NCI-H2107 (cell line): ENCODE measurements around the gene NUDC.
"Not testable (repeated sequence)": the region's sequence is repeated elsewhere in the genome, so short reads cannot be mapped to it uniquely, and the experiment has no call there.

Experiments
- DNase-seq: peaks from one replicate; lab custom pipeline; 2025; lab: John Stamatoyannopoulos, UW

Gene NUDC

GRCh38 chr1:26911399-26912146 is 10.0 kb upstream of the NUDC start:
- no peak for DNase-seq

GRCh38 chr1:26912147-26912490 is 9.4 kb upstream of the NUDC start:
- DNase-seq = no peak

GRCh38 chr1:26913389-26913753 is 8.2 kb upstream of the NUDC start:
- no peak for DNase-seq

- peak; percentile 98 for DNase-seq
These were observed 7.6 kb upstream of the NUDC start, which contains the start of gene NR0B2 for GRCh38 chr1:26913754-26914619. NR0B2 (minus strand) TSS chr1:26913975; CDS start chr1:26913940, 35 bp downstream.

GRCh38 chr1:26915204-26915842 is 6.2 kb upstream of the NUDC start:
- DNase-seq = no peak

- DNase-seq = no peak
These were observed 410 bp upstream of the NUDC start for GRCh38 chr1:26921126-26921539.

GRCh38 chr1:26922431-26922729 is 837 bp downstream of the NUDC start:
- no peak for DNase-seq

GRCh38 chr1:26922901-26923300 is 1.4 kb downstream of the NUDC start:
- DNase-seq = no peak

- no peak for DNase-seq
These were observed 2.2 kb downstream of the NUDC start for GRCh38 chr1:26923711-26924110.

- DNase-seq = no peak
These were observed 11.0 kb downstream of the NUDC start for GRCh38 chr1:26932531-26932930.

- DNase-seq = no peak
These were observed 15.3 kb downstream of the NUDC start for GRCh38 chr1:26936823-26937222.

- no peak for DNase-seq
These were observed 16.6 kb downstream of the NUDC start for GRCh38 chr1:26938004-26938658.

- no peak for DNase-seq
These were observed 17.1 kb downstream of the NUDC start for GRCh38 chr1:26938659-26939025.

- DNase-seq = no peak
These were observed 19.8 kb downstream of the NUDC start for GRCh38 chr1:26941311-26941710.

- no peak for DNase-seq
These were observed 21.1 kb downstream of the NUDC start for GRCh38 chr1:26942656-26943055.

- no peak for DNase-seq
These were observed 23.6 kb downstream of the NUDC start for GRCh38 chr1:26945138-26945537.

GRCh38 chr1:26945728-26946127 is 24.2 kb downstream of the NUDC start:
- no peak for DNase-seq

GRCh38 chr1:26946270-26946669 is 24.7 kb downstream of the NUDC start:
- no peak for DNase-seq

GRCh38 chr1:26948725-26949057 is 27.1 kb downstream of the NUDC start:
- DNase-seq = not testable (repeated sequence)

- no peak for DNase-seq
These were observed 27.9 kb downstream of the NUDC start for GRCh38 chr1:26949266-26949925.

- no peak for DNase-seq
These were observed 28.4 kb downstream of the NUDC start for GRCh38 chr1:26949926-26950319.

- DNase-seq = no peak
These were observed 29.1 kb downstream of the NUDC start for GRCh38 chr1:26950602-26951001.
